Adipose tissue (tissue), 3 donors: ENCODE data around the gene ARFRP1. TPM values are rescaled to one million over a fixed set of nuclear protein-coding genes. Genes with fewer than 3 reads are reported as not detected.
"Not testable (repeated sequence)": the region's sequence is repeated elsewhere in the genome, so short reads cannot be mapped to it uniquely, and the experiment has no call there.

Experiments used
- H3K27ac ChIP-seq: one replicate; pipeline ENCODE4 v1.5.1; 2013; ENCODE audit warnings: low read depth, low read length
- WGBS, 3 donors: extraction: QIAGEN DNeasy Blood & Tissue Kit; methylation state at CpG; one replicate each; pipeline ENCODE4 v1.1.7; 2013; 5-methylcytosine and 5-hydroxymethylcytosine counted together
- polyA plus RNA-seq, 3 donors: library from polyadenylated mRNA; stranded (reverse); fragments of 200-250 nt; gene quantifications; one replicate each; pipeline ENCODE4 v1.2.3, GENCODE V29; 2013
- donor health status: healthy with polysubstance abuse.
- donor health status: Bipolar disorder and iron deficiency.
- donor health status: healthy.

ARFRP1 gene
- polyA plus RNA-seq, 3 donors: 26.9 to 50.8 (median 40.9) TPM

GRCh38 chr20:63667858-63668257, 39.9 kb downstream of the ARFRP1 start:
- H3K27ac ChIP-seq: no peak overlapping the region
- 94 to 96% (median 95%) methylated on average over 15 to 16 of the region's 16 CpGs for WGBS, 3 donors

DNA sequence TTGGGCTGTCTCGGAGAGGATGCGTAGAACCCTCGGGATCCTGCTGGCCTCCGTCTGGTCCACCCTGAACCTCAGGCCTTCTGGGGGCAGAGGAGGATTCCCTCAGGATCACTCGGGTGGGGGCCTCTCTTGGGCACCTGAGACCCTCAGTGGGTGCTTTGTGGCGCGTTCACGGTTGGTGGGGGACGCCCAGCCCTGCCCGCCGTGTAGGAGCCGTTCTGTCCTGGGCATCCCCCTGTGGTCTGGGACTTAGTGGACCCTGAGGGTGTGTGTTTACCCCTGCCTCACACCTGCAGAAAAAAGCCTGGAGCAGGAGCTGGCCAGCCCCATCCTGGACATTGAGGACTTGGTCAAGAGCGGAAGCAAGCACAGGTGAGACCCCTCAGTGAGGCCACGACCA, 42.1 kb downstream of the ARFRP1 start:
- 89 to 94% (median 93%) methylated on average over 14 of the region's 14 CpGs for WGBS, 3 donors
- no peak overlapping the region for H3K27ac ChIP-seq

GRCh38 chr20:63664861-63665594, 42.7 kb downstream of the ARFRP1 start:
- WGBS, 3 donors: 66 to 71% (median 70%) methylated on average over 15 to 18 of the region's 18 CpGs
- no peak overlapping the region for H3K27ac ChIP-seq

GRCh38 chr20:63664143-63664851, 43.5 kb downstream of the ARFRP1 start:
- no peak overlapping the region for H3K27ac ChIP-seq
- 88 to 93% (median 92%) methylated on average over 20 to 22 of the region's 22 CpGs for WGBS, 3 donors

DNA sequence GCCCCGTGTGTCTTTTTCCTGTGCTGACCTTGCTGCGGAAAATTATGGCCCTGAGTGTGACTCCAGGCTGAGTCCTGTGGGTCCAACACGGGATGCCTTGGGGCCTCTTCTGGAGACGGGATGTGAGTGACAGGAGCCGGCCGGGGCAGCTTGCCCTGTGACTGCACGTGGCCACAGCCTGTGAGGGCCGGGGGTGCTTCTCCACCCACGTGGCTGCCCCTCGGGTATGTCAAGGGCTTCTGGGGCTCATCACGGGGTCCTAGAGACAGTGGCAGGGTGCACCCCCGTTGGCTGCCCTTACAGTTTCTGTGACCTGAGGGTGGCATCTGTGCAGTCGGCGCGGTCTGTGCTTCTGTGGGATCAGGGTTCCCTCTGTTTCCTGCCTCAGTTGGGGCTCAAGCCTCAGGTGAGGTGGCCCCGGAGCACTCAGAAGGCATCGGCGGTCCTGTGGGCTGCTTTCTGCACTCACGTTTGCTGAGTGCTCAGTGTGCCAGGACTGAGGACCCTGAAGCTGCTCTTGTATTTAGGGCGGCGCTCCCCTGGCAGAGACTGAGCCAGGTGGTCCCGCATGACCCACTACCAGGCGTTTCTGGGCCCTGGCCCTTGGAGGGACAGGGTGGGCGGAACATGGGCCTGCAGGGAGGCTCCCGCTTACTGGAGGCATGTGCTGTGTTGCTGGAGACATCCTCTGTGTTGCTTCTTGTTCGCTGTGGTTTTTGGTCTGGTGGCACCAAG, 44.3 kb downstream of the ARFRP1 start:
- no peak overlapping the region for H3K27ac ChIP-seq
- WGBS, 3 donors: 92 to 93% (median 93%) methylated on average over 26 of the region's 26 CpGs

GRCh38 chr20:63662813-63663189, 45.0 kb downstream of the ARFRP1 start:
- H3K27ac ChIP-seq: no peak overlapping the region
- WGBS, 3 donors: 93 to 96% (median 94%) methylated on average over 9 of the region's 9 CpGs

DNA sequence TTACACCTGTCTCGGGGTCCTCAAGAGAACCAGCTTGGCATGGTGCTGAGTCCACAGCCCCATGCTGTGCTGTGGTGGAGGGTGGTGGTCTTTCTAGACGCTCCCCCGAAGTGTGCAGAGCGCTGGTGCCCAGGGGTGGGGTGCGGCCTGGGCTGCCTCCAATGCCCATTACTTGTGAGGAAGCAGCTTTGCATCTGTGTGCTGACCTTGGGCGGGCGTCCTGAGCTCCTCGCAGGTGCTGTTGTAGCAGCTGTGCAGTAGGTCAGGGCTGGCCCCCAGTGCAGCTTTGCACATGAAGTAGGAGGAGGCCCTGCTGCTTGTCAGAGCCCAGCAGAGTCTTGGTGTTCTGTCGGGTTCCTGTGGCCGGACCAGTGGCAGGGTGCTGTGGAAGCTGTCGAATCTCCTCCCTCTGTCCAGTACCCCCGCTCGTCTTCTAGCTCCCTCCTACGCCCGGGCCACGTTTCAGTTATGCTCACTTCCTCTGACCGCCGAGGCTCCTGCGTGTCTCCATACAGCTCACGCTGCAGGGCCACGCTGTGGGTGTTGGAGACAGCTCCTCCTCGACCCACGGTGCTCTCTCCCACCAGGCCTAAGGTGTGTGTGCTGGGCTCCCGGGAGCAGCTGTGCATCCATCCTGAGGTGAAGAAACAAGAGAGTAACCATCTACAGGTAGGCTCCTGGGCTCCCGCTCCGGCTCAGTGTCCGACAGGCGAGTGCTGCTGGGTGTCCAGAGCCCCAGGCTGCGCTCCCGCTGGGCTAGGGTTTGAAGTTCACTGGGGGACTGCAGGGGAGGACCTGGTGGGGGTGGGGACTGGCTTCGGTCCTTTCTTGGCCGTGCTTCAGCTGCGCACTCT, 45.6 kb downstream of the ARFRP1 start:
- 89 to 94% (median 93%) methylated on average over 33 of the region's 33 CpGs for WGBS, 3 donors

DNA sequence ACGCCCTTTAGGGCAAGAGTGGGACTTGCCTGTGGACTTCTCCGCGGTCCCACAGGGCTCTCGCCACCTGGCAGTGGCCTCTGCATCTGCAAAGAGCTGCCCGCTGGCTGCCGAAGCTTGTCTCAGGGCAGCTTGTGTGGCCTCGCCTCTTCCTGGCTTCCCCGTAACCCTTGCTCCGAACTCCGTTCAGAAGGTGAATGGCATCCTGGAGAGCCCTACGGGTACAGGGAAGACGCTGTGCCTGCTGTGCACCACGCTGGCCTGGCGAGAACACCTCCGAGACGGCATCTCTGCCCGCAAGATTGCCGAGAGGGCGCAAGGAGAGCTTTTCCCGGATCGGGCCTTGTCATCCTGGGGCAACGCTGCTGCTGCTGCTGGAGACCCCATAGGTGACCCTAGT, 46.7 kb downstream of the ARFRP1 start:
- H3K27ac ChIP-seq: no peak overlapping the region
- 92 to 95% (median 95%) methylated on average over 22 of the region's 22 CpGs for WGBS, 3 donors

More for the DNA sequence above, 45.6 kb downstream of the ARFRP1 start:
- no peak overlapping the region for H3K27ac ChIP-seq

- H3K27ac ChIP-seq: no peak overlapping the region
- 76 to 91% (median 85%) methylated on average over 8 of the region's 8 CpGs for WGBS, 3 donors
Observed at GRCh38 chr20:63660622-63661021, 47.2 kb downstream of the ARFRP1 start.

DNA sequence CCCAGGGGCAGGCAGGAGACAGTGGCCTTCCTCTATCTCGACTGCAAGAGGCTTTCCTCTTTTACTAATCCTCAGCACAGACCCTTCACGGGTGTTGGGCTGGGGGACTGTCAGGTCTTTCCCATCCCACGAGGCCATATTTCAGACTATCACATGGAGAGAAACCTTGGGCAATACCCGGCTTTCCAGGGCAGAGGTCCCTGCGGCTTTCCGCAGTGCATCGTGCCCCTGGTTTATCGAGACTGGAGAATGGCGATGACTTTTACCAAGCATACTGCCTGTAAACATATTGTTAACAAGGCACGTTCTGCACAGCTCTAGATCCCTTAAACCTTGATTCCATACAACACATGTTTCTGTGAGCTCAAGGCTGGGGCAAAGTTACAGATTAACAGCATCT, 47.6 kb downstream of the ARFRP1 start:
- H3K27ac ChIP-seq: not testable (repeated sequence)
- WGBS, 3 donors: 72 to 86% (median 84%) methylated on average over 10 of the region's 10 CpGs

- 55 to 71% (median 65%) methylated on average over 13 of the region's 13 CpGs for WGBS, 3 donors
- no peak overlapping the region for H3K27ac ChIP-seq
Observed at GRCh38 chr20:63659370-63659769, 48.4 kb downstream of the ARFRP1 start.

GRCh38 chr20:63658749-63659187, 49.0 kb downstream of the ARFRP1 start:
- 1 to 3% (median 2%) methylated on average over 24 to 25 of the region's 25 CpGs for WGBS, 3 donors
- no peak overlapping the region for H3K27ac ChIP-seq

GRCh38 chr20:63657937-63658748, 49.6 kb downstream of the ARFRP1 start, which contains the start of gene RTEL1:
Gene RTEL1 (plus strand): TSS chr20:63658312. CDS start chr20:63659403, 1,091 bp downstream.
- WGBS, 3 donors: 1 to 2% (median 2%) methylated on average over 68 to 73 of the region's 73 CpGs
- peak within 1 kb of the TSS; percentile 20 for H3K27ac ChIP-seq

GRCh38 chr20:63657260-63657936, 50.4 kb downstream of the ARFRP1 start:
- peak overlapping the region; percentile 20 for H3K27ac ChIP-seq
- 40 to 48% (median 46%) methylated on average over 31 of the region's 31 CpGs for WGBS, 3 donors

GRCh38 chr20:63656451-63656850, 51.3 kb downstream of the ARFRP1 start:
- no peak overlapping the region for H3K27ac ChIP-seq
- 84 to 86% (median 86%) methylated on average over 3 of the region's 3 CpGs for WGBS, 3 donors

GRCh38 chr20:63655249-63655648, 52.5 kb downstream of the ARFRP1 start:
- WGBS, 3 donors: 55 to 94% (median 87%) methylated on average over 4 of the region's 4 CpGs
- no peak overlapping the region for H3K27ac ChIP-seq
